HG03039 (cell line): ENCODE data around the gene ELF3.
"Not testable (repeated sequence)": the region's sequence is repeated elsewhere in the genome, so short reads cannot be mapped to it uniquely, and the experiment has no call there.

ENCODE experiments used
- ATAC-seq: cut with Tn5 transposase; IDR thresholded peaks from one replicate; pipeline ENCODE4 v1.9.1; 2021; ENCODE audit warnings: mild to moderate bottlenecking, moderate library complexity; ENCODE audit not compliant: unreplicated experiment

ELF3 gene

DNA sequence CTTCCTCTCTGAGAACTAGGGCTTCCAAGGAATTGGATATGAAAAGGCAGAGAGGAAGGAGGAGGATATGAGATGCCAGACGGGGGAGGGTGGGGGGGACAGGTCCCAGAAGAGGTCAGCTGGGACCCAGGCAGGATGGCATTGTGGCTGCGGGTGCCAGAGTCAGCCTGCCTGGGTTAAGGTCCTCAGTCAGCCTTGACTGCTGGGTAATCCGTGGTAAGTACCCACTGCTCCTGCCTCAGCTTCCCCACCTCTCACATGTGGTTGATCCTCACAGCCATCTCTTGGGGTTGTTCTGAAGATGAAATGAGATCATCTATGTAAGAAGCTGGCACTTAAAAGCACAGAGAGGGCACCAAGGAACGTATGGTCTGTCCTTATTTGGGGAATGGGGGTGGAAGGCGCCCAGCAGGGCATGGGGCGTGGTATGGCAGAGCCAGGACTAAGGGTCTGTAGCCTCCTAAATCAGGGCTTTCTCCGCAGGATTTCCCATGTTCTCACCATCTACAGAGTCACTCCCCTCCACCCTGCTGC lies 23.8 kb downstream of the ELF3 start:
- no peak for ATAC-seq

DNA sequence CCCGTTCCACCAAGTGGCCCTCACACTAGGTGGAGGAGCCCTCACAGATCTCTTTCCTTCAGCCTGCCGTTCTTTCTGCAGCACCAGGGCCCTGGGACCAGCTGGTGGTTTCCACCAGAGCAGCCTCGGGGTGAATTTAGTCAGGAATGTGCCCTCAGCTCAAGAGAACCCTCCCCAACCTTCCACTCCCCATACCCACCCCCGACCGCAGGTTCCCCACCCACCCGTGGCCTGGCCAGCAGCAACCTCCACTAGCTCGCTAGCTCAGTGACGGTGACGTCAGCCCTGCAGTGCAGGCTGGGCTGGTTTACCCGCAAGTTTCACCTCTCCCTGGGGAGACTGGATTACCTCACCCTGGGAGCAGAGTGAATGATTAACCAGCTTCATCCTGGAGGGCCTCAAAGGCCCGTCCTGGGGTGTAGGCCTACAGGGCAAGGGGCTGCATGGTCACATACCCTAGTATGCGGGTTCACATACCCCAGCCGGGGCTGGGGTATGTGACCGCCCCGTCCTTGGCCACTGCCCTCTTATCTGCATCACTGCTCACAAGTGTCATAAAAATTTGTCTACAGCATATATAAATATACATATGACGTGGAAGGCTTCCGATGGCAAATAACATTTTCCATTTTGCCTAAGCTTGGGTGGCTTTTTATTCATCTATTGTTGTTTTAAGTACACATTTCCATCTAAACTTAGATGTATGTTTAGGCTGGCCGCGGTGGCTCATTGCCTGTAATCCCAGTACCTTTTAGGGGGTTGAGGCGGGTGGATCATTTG lies 24.5 kb downstream of the ELF3 start:
- no peak for ATAC-seq

DNA sequence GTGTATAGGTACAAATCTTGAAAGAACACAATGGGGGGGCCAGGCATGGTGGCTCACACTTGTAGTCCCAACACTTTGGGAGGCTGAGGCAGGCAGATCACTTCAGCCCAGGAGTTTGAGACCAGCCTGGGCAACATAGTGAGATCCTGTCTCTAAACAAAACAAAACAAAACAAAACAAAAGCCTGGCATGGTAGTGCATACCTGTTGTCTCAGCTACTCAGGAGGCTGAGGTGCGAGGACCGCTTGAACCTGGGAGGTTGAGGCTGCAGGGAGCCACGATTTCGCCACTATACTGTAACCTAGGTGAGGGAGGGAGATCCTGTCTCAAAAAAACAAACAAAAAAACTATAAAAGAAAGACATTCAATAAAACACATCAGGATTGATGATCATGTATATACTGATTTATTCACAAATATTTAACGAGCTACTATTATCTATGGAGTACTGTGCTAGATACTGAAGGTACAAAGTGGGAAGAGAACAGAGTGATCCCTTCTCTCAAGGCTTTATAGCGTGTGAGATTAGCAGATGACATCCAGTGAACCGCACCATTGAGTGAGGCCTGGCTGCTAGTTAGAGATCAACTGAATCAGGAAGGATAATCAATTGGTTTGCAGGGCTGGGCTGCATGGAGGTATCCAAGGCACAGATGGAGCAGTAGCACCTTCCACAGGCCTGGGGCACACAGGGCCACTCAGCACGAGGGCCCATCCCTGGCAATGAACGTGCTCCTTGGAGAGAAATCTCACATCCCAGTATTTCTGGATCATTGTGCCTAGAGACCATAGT lies 26.4 kb downstream of the ELF3 start:
- ATAC-seq = no peak

DNA sequence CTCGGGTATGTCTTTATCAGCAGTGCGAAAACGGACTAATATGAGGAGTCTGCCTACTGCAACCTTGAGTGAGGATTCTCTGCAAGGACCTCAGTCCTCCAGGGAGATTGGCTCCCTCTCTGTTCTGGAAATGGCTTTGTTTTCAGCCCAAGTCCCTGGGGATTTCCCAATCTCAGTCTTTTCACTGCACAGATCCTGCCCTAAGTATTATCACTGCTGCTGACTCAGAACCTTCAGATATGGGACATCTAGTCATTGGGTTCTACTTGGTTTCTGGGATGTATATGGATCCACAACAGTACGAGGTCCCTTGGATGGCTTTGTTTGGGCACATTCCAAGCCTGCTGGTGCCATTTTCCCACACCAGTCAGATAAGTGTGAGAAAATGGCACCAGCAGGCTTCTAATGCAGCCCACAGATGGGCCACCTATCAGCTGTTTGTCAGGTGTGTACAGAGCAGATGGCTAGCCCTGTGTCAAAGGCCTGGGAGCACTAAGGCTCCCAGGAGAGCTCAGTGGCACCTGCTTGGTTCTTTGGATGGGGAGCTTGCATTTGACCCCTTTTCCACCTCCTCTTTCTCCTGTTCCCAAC lies 27.4 kb downstream of the ELF3 start:
- no peak for ATAC-seq

DNA sequence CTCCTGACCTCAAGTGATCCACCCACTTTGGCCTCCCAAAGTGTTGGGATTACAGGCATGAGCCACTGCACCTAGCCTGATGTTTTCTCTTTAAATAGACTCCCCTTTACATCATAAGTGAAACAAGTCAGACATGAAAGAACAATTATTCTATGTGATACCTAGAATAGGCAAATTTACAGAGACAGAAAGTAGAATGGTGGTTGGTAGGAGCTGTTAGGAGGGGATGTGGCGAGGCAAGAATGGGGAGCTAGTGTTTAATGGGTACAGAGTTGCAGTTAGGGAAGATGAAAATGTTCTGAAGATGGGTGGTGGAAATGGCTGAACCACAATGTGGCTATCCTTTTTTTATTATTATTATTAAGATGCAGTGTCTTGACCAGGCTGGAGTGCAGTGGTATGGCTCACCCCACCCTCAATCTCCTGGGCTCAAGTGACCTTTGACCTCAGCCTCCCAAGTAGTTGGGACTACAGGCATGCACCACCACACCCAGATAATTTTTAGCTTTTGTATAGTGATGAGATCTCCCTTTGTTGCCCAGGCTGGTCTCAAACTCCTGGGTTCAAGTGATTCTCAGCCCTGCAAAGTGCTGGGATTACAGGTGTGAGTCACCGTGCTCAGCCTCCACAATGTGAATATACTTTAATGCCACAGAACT lies 28.4 kb downstream of the ELF3 start:
- ATAC-seq = no peak

DNA sequence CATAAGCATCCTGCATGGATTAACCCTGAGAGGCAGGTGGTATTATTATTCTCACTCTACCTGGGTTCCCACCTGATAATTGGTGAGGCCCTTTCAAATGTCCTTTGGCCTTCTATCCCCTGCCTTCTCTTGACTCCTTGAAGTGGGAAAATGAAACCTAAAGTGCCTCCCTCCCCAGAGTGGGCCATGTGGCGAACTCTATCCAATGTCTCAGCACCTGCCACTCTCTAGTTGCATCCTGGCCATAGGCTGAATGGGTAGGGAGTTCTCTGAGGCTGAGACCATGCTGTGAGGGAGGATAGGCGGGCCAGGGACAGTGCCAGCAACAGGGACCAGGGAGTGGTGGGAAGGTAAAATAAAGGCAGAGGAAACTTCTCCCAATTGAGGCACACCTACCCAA lies 35.3 kb downstream of the ELF3 start:
- ATAC-seq = no peak

DNA sequence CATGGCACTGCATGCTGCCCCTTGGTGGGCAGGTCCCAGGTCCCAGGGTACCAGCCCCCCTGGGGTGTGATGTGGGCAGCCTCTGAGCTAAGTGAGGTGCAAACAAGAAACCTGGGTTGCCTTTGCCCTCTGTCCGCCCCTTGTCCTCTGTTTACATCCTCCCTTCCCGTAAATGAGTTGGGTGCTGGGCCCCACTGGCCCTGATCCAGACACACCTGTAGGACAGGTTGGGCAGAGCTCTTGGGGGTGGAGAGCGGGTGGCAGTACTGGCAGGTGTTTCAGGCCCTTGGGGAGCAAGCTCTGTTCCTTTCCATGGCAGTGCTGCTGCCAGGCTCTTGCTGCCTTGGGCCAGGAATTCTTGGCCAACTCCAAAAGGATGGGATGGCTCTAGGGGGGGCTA lies 35.8 kb downstream of the ELF3 start:
- no peak for ATAC-seq

DNA sequence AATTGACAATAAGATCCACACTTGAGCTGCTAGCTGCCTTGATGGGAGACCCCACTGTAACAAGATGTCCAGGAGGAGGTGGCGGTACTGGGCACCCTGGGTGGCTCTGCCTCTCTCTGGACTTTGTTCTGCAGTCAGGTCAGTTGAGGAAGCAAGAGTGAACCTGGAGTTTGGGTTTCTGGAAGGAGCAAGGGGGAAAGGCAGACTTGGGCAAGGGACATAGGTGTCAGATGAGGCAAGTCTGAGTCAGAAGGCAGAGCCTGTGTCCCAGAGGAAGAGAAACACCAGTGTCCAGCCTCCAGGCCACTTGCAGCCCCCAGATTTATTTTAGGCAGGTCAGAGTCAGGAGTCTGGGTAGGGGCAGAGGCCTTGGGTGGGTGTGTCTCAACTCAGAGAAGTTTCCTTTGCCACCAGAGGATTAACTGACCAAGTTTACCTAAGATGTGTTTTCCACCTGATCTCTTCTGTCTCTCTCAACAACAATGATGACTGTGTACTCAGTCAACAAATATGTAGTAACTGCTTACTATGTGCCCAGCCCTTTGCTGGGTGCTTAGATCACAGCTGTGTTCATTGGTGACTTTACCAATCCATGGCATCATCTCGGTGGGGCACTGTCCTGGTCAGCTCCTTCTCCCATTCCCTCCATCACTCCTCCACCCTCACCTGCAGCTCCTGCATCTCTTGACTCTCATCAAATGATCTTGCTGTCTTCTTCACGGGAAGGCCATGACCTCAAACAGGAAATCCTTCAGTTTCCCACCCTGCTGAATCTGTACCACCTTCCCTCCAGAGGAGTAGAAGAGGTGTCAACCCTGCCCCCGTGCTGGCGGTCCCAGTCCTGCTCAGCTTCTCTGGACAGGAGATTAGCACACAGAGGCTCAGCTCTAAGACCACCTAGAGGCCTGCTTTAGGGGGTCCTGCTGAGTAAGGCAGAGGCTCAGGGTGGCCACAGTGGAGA lies 36.6 kb downstream of the ELF3 start:
- no peak for ATAC-seq

DNA sequence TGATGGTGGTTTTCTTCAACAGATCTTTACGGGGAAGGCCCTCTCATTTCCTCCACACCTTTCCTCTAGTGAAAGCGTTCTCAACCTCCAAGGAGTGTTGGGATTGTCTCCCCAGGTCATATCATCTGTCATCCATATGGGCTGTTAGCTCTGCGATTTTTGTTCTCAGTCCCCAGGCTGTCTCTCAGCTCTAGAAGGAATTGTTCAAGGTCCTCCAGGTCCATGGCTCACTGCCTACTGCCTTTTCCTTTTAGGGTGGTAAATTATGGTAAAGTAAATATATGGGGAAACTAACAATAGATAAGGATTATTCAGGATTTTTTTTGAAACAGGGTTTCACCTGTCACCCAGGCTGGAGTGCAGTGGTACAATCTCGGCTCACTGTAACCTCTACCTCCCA lies 37.6 kb downstream of the ELF3 start:
- ATAC-seq = no peak

DNA sequence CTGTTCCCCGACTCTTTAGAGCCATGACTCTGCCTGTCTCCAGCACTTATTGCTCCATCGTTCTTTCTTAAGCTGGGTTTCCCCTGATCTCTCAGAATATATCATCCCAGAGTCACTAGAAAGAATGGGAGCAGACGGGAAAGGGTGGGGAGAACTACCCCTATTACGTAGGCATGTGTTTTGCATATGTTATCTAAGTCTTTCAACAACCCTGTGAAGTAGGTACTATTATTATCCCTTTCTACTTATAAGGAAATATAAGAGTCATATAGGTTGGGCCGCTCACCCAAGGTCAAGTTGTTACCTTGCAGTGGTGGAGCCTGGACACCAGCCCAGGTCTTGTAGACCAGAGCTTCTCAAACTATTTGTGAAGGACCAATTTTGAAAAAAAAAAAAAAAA lies 38.7 kb downstream of the ELF3 start:
- ATAC-seq = no peak

DNA sequence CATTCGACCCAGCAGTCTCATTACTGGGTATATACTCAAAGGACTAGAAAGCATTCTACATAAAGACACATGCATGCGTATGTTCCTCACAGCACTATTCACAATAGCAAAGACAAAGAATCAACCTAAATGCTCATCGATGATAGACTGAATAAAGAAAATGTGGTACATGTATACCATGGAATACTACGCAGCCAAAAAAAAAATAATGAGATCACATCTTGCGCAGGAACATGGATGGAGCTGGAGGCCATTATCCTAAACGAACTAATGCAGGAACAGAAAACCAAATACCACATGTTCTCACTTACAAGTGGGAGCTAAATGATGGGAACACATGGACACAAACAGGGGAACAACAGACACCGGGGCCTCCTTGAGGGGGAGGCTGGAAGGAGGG lies 43.7 kb downstream of the ELF3 start:
- no peak for ATAC-seq

DNA sequence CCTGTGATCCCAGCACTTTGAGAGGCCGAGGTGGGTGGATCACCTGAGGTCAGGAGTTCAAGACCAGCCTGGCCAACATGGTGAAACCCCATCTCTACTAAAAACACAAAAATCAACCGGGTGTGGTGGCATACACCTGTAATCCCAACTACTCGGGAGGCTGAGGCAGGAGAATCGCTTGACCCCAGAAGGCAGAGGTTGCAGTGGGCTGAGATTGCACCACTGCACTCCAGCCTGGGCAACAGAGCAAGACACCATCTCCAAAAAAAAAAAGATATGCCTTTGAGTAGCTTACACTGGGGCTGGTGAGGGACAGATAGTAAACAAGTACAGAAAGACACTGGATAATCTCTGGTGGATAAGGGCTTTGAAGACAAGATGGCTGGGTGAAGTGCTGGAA lies 44.3 kb downstream of the ELF3 start:
- not testable (repeated sequence) for ATAC-seq

DNA sequence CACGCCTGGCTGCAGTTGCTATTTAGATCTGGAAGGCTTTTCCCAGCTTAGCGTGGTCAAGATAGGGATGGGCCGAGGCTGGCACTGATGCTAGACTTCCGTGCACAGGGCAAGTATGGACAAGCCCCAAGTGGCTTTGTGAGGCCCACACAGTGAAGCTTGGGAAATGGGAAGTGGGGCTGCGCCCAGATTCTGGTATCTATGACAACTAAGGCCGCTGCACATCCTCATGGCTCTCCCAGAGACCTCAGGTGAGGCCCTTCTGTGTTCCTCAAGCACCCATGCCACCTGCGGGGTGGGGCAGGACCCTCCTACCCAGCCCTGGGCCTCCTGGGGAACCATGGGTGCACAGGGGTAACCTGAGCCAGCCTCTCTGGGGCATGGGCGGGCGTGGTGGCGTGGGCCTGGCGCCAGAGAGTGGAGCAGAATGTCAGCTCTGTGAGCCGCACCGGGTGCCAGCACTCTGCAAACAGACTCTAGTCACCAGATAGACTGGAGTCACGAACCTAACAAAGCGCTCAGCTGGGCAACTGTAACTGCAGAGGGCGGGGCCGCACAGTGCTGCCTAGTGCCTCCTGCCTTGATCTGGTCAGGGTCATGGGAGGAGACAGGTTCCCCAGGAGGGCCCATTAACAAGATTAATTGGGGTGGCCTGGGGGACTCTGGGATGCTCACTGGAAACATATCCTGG lies 46.4 kb downstream of the ELF3 start:
- no peak for ATAC-seq

DNA sequence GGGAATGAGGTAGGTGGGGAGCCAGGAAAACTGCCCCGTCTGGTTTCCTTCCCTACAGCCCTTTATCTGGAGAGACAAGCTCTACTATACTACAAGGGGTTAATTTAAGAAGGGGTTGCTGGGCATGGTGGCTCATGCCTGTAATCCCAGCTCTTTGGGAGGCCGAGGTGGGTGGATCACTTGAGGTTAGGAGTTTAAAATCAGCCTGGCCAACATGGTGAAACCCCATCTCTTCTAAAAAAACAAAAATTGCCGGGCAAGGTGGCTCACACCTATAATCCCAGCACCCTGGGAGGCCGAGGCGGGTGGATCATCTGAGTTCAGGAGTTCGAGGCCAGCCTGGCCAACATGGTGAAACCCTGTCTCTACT lies 46.9 kb downstream of the ELF3 start:
- not testable (repeated sequence) for ATAC-seq

DNA sequence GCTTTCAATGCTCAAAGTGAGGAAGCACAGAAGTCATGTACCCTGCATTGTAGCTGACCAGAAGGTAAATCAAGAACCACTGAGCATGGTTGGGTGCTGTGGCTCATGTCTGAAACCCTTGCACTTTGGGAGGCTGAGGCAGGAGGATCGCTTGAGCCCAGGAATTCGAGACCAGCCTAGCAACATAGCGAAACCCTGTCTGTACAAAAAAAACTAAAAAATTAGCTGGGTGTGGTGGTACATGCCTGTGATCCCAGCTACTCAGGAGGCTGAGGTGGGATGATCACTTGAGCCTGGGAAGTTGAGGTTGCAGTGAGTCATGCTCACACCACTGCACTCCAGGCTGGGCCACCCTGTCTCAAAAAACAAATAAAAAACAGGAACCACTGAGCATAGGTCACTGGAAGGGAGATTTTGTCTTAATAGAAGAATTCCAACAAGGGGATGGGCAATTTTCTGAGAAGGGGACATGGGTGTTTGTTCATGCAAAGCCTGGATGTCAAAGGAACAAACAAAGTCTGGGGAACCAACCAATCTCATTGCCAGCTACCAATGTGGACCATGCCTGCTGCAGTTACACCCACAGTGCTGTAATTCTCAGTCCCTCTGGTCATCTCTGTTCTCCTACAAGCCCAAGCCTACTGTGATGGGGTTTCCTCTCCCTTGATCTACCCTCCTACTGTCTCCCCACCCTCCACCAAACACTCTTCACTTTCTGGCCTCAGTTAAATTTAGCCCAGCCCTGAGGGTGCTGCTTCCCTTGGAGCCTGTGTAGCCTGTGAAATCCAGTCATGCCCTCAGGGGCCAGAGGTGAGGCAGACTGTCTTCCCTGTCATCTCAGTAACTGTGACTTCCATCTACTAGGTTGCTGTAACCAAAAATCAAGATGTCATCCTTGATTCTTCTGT lies 47.9 kb downstream of the ELF3 start:
- no peak for ATAC-seq

DNA sequence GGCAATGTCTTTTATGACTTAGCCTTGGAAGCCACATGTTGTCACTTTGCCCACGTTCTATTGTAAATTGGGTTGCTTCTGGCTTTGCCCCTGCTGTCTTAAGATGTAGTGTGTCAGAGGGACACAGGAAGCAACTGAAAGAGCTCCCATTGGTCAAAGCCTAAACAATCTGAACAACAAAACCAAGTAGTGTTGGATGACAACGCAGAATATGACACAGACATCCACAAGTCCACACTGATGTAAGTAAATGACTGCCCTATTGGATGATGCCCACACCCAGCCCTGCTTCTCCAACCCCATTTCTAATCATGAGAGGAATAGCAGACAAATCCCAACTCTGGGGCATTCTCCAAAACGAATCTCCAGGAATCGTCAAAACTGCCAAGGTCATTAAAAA lies 50.7 kb downstream of the ELF3 start:
- no peak for ATAC-seq

DNA sequence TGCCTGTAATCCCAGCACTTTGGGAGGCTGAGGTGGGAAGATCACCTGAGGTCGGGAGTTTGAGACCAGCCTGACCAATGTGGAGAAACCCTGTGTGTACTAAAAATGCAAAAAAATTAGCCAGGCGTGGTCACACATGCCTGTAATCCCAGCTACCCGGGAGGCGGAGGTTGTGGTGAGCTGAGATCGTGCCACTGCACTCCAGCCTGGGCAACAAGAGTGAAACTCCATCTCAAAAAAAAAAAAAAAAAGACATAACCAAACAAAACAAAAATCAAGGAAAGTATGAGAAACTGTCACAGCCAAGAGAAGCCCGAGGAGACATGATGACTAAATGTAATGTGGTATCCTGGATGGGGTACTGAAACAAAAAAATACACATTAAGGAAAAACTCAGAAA lies 51.4 kb downstream of the ELF3 start:
- not testable (repeated sequence) for ATAC-seq

DNA sequence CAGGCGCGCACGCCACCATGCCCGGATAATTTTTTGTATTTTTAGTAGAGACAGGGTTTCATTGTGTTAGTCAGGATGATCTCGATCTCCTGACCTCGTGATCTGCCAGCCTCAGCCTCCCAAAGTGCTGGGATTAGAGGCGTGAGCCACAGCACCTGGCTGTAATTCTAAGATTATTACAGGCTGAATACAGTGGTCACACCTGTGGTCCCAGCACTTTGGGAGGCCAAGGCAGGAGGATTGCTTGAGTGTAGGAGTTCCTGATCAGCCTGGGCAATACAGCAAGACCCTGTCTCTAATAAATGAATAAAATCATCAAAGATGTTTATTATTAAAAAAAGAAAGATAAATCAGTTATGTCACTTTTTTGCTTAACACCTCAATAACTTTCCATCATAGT lies 52.2 kb downstream of the ELF3 start:
- not testable (repeated sequence) for ATAC-seq

DNA sequence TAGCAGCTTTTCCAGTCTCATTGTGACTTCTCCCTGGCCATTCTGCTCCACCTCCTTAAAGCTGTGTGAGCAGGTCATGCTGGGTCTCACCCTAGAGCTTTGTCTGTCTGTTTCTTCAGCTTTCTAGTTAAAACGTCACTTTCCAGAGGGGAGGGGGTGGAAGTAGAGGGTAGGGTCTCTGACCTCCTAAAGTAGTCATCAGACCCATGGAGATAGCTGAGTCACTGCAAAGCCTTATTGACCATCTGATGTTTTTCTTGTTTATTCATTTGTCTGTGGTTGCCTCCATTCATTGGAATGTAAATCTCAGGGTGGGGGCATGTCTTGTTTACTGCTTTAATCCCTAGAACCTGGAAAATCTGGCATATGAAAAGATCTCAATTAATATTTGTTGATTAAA lies 52.7 kb downstream of the ELF3 start:
- no peak for ATAC-seq
